Pulmonary artery endothelial cell (primary cell): ENCODE results near the gene NDST1. TPM values are rescaled to one million over a fixed set of nuclear protein-coding genes. Genes with fewer than 3 reads are reported as not detected.

Experiments used
- DNase-seq: peaks from one replicate; pipeline ENCODE4 v3.0.0-alpha.2; 2011; ENCODE audit warnings: low read depth, low spot score
- total RNA-seq: library from RNA; depleted of rRNA; stranded (reverse); fragments of >200 nt; gene quantifications from 2 replicates; pipeline ENCODE4 v1.2.3, GENCODE V29; 2014

NDST1 gene
- total RNA-seq, 1 donor from 2014 or later: 51.9 TPM

- DNase-seq: no peak
Observed at GRCh38 chr5:150567031-150567717, 59.2 kb downstream of the NDST1 start.

GRCh38 chr5:150568663-150569062, 60.7 kb downstream of the NDST1 start:
- no peak for DNase-seq

GRCh38 chr5:150570333-150570732, 62.4 kb downstream of the NDST1 start:
- no peak for DNase-seq

GRCh38 chr5:150571836-150572235, 63.9 kb downstream of the NDST1 start:
- DNase-seq: no peak

- no peak for DNase-seq
Observed at GRCh38 chr5:150573216-150573615, 65.3 kb downstream of the NDST1 start.

GRCh38 chr5:150573867-150574817, 66.2 kb downstream of the NDST1 start:
- no peak for DNase-seq

GRCh38 chr5:150574818-150575547, 67.1 kb downstream of the NDST1 start:
- no peak for DNase-seq

- DNase-seq: no peak
Observed at GRCh38 chr5:150575745-150576448, 68.0 kb downstream of the NDST1 start.

GRCh38 chr5:150576449-150576949, 68.6 kb downstream of the NDST1 start:
- DNase-seq: no peak

- no peak for DNase-seq
Observed at GRCh38 chr5:150577378-150578139, 69.6 kb downstream of the NDST1 start.

- DNase-seq: no peak
Observed at GRCh38 chr5:150578781-150579461, 71.0 kb downstream of the NDST1 start.

GRCh38 chr5:150579462-150580400, 71.8 kb downstream of the NDST1 start:
- DNase-seq: no peak

GRCh38 chr5:150580917-150581316, 73.0 kb downstream of the NDST1 start:
- no peak for DNase-seq

GRCh38 chr5:150582241-150583109, 74.5 kb downstream of the NDST1 start:
- no peak for DNase-seq

GRCh38 chr5:150583541-150584225, 75.8 kb downstream of the NDST1 start:
- no peak for DNase-seq

- no peak for DNase-seq
Observed at GRCh38 chr5:150584556-150585335, 76.8 kb downstream of the NDST1 start.
